ENCODE results near the gene DHX40. TPM values are rescaled to one million over a fixed set of nuclear protein-coding genes. Genes with fewer than 3 reads are reported as not detected.

The DHX40 gene
- total RNA-seq, 3 donors from 2014 or later (not counting 1 experiment from before 2014, with no cell fraction given) = 43.0 to 47.4 (median 46.6) TPM

DNA sequence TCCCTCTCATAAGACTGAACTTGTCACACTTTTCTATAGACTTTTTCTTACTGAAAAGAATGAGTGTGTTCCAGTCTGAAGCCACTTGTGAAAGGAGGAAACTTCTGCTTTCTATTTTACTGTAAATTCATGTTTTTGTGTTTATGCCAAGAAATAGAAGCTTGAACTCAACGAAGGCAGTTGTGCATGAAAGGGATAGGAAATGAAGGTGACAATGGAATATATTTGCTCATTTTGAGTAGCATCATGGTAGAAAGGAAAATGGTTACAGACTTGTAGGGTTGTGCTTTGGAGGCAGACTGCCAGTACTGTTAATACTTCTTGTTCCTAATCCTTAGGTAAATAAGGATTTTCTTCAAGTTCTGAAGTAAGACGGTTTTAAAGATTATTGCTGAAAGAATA is 62.4 kb downstream of the DHX40 start:
- Mint-ChIP-seq H3K9me3 (no peaks in the 10 kb centered on the region), H3K27me3 (ENCODE audit: low read depth in 2 of 2) (no peaks in the 10 kb centered on the region), H3K27ac (peak overlapping the region; percentile 4 to 74), H3K4me1 (peaks cover 61 to 65% of the 10 kb centered on the region in 2 donors), H3K4me3 (no peak overlapping the region), H3K36me3 (no peaks in the 10 kb centered on the region)
- intact Hi-C loops (cut with micrococcal nuclease) = no loop called here
- 0% methylated on average over 1 of the region's 2 CpGs for WGBS (ENCODE audit: insufficient coverage)
- no peak for ATAC-seq
- Histone ChIP-seq H3K27me3 (ENCODE audit: control insufficient read depth, insufficient read depth, low read length) (no peaks in the 10 kb centered on the region), H3K4me1 (ENCODE audit: control insufficient read depth, insufficient read depth, low read length) (peaks cover 22% of the 10 kb centered on the region), H3K9me3 (ENCODE audit: control insufficient read depth, insufficient read depth, low read length) (no peaks in the 10 kb centered on the region), H3K4me3 (ENCODE audit: low read length) (no peak overlapping the region), H3K36me3 (ENCODE audit: control insufficient read depth, insufficient read depth, low read length) (no peaks in the 10 kb centered on the region), H3K27ac (ENCODE audit: low read length) (peak overlapping the region; percentile 12)
- DNase-seq = no peak
- TF ChIP-seq, protein P1, sequence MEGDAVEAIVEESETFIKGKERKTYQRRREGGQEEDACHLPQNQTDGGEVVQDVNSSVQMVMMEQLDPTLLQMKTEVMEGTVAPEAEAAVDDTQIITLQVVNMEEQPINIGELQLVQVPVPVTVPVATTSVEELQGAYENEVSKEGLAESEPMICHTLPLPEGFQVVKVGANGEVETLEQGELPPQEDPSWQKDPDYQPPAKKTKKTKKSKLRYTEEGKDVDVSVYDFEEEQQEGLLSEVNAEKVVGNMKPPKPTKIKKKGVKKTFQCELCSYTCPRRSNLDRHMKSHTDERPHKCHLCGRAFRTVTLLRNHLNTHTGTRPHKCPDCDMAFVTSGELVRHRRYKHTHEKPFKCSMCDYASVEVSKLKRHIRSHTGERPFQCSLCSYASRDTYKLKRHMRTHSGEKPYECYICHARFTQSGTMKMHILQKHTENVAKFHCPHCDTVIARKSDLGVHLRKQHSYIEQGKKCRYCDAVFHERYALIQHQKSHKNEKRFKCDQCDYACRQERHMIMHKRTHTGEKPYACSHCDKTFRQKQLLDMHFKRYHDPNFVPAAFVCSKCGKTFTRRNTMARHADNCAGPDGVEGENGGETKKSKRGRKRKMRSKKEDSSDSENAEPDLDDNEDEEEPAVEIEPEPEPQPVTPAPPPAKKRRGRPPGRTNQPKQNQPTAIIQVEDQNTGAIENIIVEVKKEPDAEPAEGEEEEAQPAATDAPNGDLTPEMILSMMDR (IDR thresholded peaks at IDR 0.05) = no peak

DNA sequence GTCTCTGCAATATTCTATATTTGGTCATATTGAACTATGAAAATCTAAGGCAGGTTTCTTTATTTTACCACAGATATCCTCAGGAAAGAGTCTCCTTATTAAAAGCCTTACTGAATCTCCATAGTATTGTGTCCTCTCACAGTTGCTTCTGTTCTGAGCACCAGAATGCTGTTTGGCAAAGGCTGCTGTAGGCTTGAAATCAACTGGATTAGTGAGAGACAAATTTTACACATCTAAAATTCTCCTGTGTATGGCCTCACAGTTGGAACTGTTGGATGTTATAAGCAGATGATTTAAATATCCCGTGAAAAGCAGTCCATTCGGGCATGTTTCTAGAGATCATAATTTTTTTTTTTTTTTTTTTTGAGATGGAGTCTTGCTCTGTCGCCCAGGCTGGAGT is 63.8 kb downstream of the DHX40 start:
- Mint-ChIP-seq H3K9me3 (no peaks in the 10 kb centered on the region), H3K4me3 (no peak overlapping the region), H3K27me3 (ENCODE audit: low read depth in 2 of 2) (no peaks in the 10 kb centered on the region), H3K4me1 (peaks cover 60 to 63% of the 10 kb centered on the region in 2 donors), H3K36me3 (no peaks in the 10 kb centered on the region), H3K27ac (peak overlapping the region; percentile 4 to 74)
- intact Hi-C loops (cut with micrococcal nuclease) = no loop called here
- no peaks in the 10 kb centered on the region for H3K9me3 ChIP-seq (ENCODE audit: control insufficient read depth, insufficient read depth, low read length)
- H3K4me3 ChIP-seq (ENCODE audit: low read length) = no peak overlapping the region
- H3K27ac ChIP-seq (ENCODE audit: low read length) = no peak overlapping the region
- WGBS (ENCODE audit: insufficient coverage) = 93% methylated on average over 1 of the region's 3 CpGs
- peaks cover 26% of the 10 kb centered on the region for H3K4me1 ChIP-seq (ENCODE audit: control insufficient read depth, insufficient read depth, low read length)
- ATAC-seq = no peak
- no peak for DNase-seq
- no peaks in the 10 kb centered on the region for H3K36me3 ChIP-seq (ENCODE audit: control insufficient read depth, insufficient read depth, low read length)
- TF ChIP-seq, protein P1 (IDR thresholded peaks at IDR 0.05) = no peak
- no peaks in the 10 kb centered on the region for H3K27me3 ChIP-seq (ENCODE audit: control insufficient read depth, insufficient read depth, low read length)

DNA sequence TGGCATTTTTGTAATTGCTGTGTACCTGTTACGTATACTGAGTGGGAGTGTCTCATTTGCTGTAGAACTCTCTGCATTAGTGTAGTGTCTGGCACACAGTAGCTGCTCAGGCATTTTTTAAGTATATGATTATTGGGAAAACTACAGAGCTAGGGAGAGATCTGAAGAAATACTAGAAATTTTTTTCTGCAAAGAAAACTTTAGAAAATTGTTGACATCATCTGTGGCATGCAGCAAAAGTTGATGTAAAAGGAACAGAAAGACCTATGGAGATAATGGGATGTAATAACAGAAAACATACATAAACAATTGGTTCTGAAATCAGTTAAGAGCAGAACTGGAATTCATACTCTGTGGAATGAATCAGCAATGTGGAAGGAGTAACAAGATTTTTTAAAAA is 65.9 kb downstream of the DHX40 start:
- WGBS (ENCODE audit: insufficient coverage) = 86% methylated on average over 1 of the region's 1 CpG
- H3K9me3 ChIP-seq (ENCODE audit: control insufficient read depth, insufficient read depth, low read length) = no peaks in the 10 kb centered on the region
- H3K36me3 Mint-ChIP-seq = no peaks in the 10 kb centered on the region
- H3K27ac Mint-ChIP-seq = peak overlapping the region in 1 of 2 donors; percentile 71
- H3K4me3 Mint-ChIP-seq = no peak overlapping the region
- no peak overlapping the region for H3K4me3 ChIP-seq (ENCODE audit: low read length)
- peaks cover 21% of the 10 kb centered on the region for H3K4me1 ChIP-seq (ENCODE audit: control insufficient read depth, insufficient read depth, low read length)
- no peaks in the 10 kb centered on the region for H3K27me3 Mint-ChIP-seq (ENCODE audit: low read depth in 2 of 2)
- intact Hi-C loops (cut with micrococcal nuclease) = no loop called here
- TF ChIP-seq, protein P1 (IDR thresholded peaks at IDR 0.05) = no peak
- ATAC-seq (no peak), DNase-seq (no peak)
- H3K4me1 Mint-ChIP-seq = peaks cover 61 to 63% of the 10 kb centered on the region in 2 donors
- H3K9me3 Mint-ChIP-seq = no peaks in the 10 kb centered on the region
- no peaks in the 10 kb centered on the region for H3K27me3 ChIP-seq (ENCODE audit: control insufficient read depth, insufficient read depth, low read length)
- H3K36me3 ChIP-seq (ENCODE audit: control insufficient read depth, insufficient read depth, low read length) = no peaks in the 10 kb centered on the region
- H3K27ac ChIP-seq (ENCODE audit: low read length) = no peak overlapping the region

DNA sequence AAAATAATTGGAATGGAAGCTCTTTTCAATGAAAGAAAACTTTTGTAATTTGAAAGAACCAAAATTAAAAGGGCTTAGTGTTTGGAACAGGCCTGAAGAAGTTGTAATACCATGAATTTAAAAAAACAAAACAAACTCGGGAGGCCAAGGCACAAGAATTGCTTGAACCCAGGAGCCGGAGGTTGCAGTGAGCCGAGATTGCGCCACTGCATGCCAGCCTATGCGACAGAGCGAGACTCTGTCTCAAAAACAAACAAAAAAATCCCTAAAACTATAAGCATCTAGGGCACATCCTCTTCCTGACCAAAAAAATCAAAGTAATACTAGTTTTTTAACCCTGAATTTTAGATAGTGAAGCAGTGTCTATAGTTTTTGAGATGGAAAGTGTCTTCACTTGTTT is 67.0 kb downstream of the DHX40 start:
- intact Hi-C loops (cut with micrococcal nuclease) = no loop called here
- WGBS (ENCODE audit: insufficient coverage) = 93% methylated on average over 6 of the region's 6 CpGs
- H3K4me3 Mint-ChIP-seq = no peak overlapping the region
- no peaks in the 10 kb centered on the region for H3K9me3 Mint-ChIP-seq
- H3K36me3 ChIP-seq (ENCODE audit: control insufficient read depth, insufficient read depth, low read length) = no peaks in the 10 kb centered on the region
- peaks cover 16% of the 10 kb centered on the region for H3K4me1 ChIP-seq (ENCODE audit: control insufficient read depth, insufficient read depth, low read length)
- H3K4me1 Mint-ChIP-seq = peaks cover 55 to 59% of the 10 kb centered on the region in 2 donors
- no peaks in the 10 kb centered on the region for H3K36me3 Mint-ChIP-seq
- no peak overlapping the region for H3K27ac ChIP-seq (ENCODE audit: low read length)
- H3K4me3 ChIP-seq (ENCODE audit: low read length) = no peak overlapping the region
- ATAC-seq = no peak
- H3K27me3 Mint-ChIP-seq (ENCODE audit: low read depth in 2 of 2) = no peaks in the 10 kb centered on the region
- no peaks in the 10 kb centered on the region for H3K27me3 ChIP-seq (ENCODE audit: control insufficient read depth, insufficient read depth, low read length)
- no peaks in the 10 kb centered on the region for H3K9me3 ChIP-seq (ENCODE audit: control insufficient read depth, insufficient read depth, low read length)
- TF ChIP-seq, protein P1 (IDR thresholded peaks at IDR 0.05) = no peak
- no peak for DNase-seq
- H3K27ac Mint-ChIP-seq = no peak overlapping the region

Data from natural killer cell (primary cell).